ENCODE measurements around the gene CABYR. TPM values are rescaled to one million over a fixed set of nuclear protein-coding genes. Genes with fewer than 3 reads are reported as not detected.

Gene CABYR
- total and polyA plus RNA-seq, 2 of the 8 experiments (the other 6 are each of a cell fraction or from before 2014, with no cell fraction given): 14.5 to 18.8 TPM

DNA sequence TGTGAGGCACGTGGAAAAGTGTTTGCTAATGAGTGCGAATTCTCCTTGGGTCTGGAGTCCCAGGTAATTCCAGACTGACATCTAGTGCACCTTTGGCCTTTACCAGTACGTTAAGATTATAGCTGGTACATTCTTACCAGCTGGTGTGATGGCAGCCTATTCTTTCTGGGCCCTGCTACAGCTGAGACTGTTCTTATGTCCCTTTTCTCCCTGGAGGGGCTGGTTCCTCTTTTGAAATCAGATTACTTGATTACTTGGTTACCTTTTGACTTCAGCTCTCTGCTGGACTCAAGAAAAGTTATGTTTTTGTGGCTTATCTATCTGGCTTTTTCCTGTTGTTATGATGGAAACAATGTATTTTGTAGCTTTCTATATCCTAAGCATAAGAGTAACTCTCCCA, 14.5 kb downstream of the CABYR start:
- Histone ChIP-seq H3K9me3 (ENCODE audit: insufficient read depth in 2 of 2, low read depth in 1 of 2, low read length in 1 of 2) (no peaks in the 10 kb centered on the region), H3K18ac (ENCODE audit: extremely low read depth, low read length) (no peak overlapping the region), H3K4ac (replicated peaks; ENCODE audit: insufficient read length, low read depth, low read length) (no peak overlapping the region), H2BK12ac (ENCODE audit: low read depth, low read length) (no peak overlapping the region), H3K14ac (ENCODE audit: insufficient read length) (no peak overlapping the region), H3K23me2 (ENCODE audit: low read depth, low read length) (no peaks in the 10 kb centered on the region), H3K9ac (replicated peaks in 1 of 4; ENCODE audit: extremely low read depth in 1 of 4, low read depth in 3 of 4, low read length in 3 of 4) (no peak overlapping the region), H4K5ac (ENCODE audit: insufficient read length, low read depth, low read length) (no peak overlapping the region), H4K20me1 (replicated peaks in 1 of 2; ENCODE audit: control insufficient read depth in 1 of 2, insufficient read depth in 2 of 2, low read length in 2 of 2) (peaks cover 0 to 4% of the 10 kb centered on the region in 2 experiments), H2BK5ac (ENCODE audit: low read depth, low read length) (no peak overlapping the region), H3K36me3 (ENCODE audit: control insufficient read depth in 2 of 4, insufficient read depth in 4 of 4, low read length in 3 of 4) (peaks cover 7 to 18% (median 11%) of the 10 kb centered on the region in 4 experiments; a peak in 7 of 8 replicates), H3K56ac (replicated peaks; ENCODE audit: insufficient read length, low read depth, low read length) (no peak overlapping the region), H3K27me3 (replicated peaks in 1 of 4; ENCODE audit: control insufficient read depth in 3 of 4, extremely low read depth in 1 of 4, insufficient read depth in 3 of 4, low read length in 3 of 4) (no peaks in the 10 kb centered on the region), H3K4me1 (replicated peaks in 1 of 4; ENCODE audit: control insufficient read depth in 3 of 4, insufficient read depth in 4 of 4, low read length in 3 of 4) (no peaks in the 10 kb centered on the region), H3K4me2 (ENCODE audit: insufficient read depth in 1 of 2, low read depth in 2 of 2, low read length in 2 of 2) (no peak overlapping the region), H4K8ac (ENCODE audit: extremely low read depth, insufficient read depth, low read length) (no peak overlapping the region), H2AFZ (ENCODE audit: low read length) (no peak overlapping the region), H4K91ac (replicated peaks; ENCODE audit: insufficient read length, low read length) (no peak overlapping the region), H3K23ac (ENCODE audit: insufficient read length) (no peak overlapping the region), H3K4me3 (ENCODE audit: extremely low read depth in 1 of 4, insufficient read depth in 2 of 4, low read depth in 3 of 4, low read length in 4 of 4) (no peak overlapping the region), H3K79me2 (ENCODE audit: control insufficient read depth in 1 of 2, insufficient read depth in 2 of 2, low read length in 2 of 2) (no peaks in the 10 kb centered on the region), H3K79me1 (ENCODE audit: low read depth, low read length) (no peaks in the 10 kb centered on the region), H2BK20ac (ENCODE audit: low read length) (no peak overlapping the region), H3K27ac (ENCODE audit: low read depth, low read length) (no peak overlapping the region), H2AK5ac (ENCODE audit: low read depth, low read length) (no peak overlapping the region), H2BK15ac (ENCODE audit: low read length) (no peak overlapping the region), H2BK120ac (replicated peaks; ENCODE audit: low read depth, low read length) (no peak overlapping the region)
- ChIA-PET CTCF (ENCODE audit: partially characterized antibody) (interaction anchor here (0.6 kb wide), 1 partner anchor 11 kb away, joined by 3 read pairs; no protein-coding TSS in a partner anchor), POLR2A (ENCODE audit: partially characterized antibody) (interaction anchor here (6.6 kb wide), 1 partner anchor 14 kb away, joined by 31 read pairs; the partner anchor contains the start of gene CABYR)
- FAIRE-seq (no peak), DNase-seq (ENCODE audit: low read depth in 1 of 2, low spot score in 2 of 2) (no peak)
- 100% methylated on average over 3 of the region's 3 CpGs; no CpG with 5 or more reads in 1 of the 2 experiments for WGBS, 2 experiments (ENCODE audit: extremely low coverage in 1 of 2, insufficient coverage in 1 of 2, insufficient read length in 1 of 2, insufficient replicate concordance in 2 of 2, low coverage in 1 of 2, low lambda C conversion rate in 2 of 2, missing lambda C conversion rate in 1 of 2)
- TF ChIP-seq GABPA (IDR thresholded peaks at IDR 0.05; ENCODE audit: borderline replicate concordance, insufficient read depth, low read length) (no peak), TAF7 (optimal IDR thresholded peaks at IDR 0.05; ENCODE audit: borderline replicate concordance, low read depth, low read length) (no peak), SIX5 (IDR thresholded peaks at IDR 0.05; ENCODE audit: low read depth, low read length) (no peak), MAX (IDR thresholded peaks at IDR 0.05) (no peak), SP4 (IDR thresholded peaks at IDR 0.05; ENCODE audit: low read length) (no peak), BRCA1 (IDR thresholded peaks at IDR 0.05; ENCODE audit: low read depth, low read length) (no peak), BCL11A (IDR thresholded peaks at IDR 0.05; ENCODE audit: low read depth in 2 of 2, low read length in 2 of 2) (no peak), CBX8 (IDR thresholded peaks at IDR 0.05; ENCODE audit: borderline replicate concordance, low read depth, low read length) (no peak), ATF3 (IDR thresholded peaks at IDR 0.05; ENCODE audit: insufficient read depth, low read depth, low read length) (no peak), HDAC6 (IDR thresholded peaks at IDR 0.05; ENCODE audit: low read depth, low read length) (no peak)
- TF ChIP-seq, protein P1, sequence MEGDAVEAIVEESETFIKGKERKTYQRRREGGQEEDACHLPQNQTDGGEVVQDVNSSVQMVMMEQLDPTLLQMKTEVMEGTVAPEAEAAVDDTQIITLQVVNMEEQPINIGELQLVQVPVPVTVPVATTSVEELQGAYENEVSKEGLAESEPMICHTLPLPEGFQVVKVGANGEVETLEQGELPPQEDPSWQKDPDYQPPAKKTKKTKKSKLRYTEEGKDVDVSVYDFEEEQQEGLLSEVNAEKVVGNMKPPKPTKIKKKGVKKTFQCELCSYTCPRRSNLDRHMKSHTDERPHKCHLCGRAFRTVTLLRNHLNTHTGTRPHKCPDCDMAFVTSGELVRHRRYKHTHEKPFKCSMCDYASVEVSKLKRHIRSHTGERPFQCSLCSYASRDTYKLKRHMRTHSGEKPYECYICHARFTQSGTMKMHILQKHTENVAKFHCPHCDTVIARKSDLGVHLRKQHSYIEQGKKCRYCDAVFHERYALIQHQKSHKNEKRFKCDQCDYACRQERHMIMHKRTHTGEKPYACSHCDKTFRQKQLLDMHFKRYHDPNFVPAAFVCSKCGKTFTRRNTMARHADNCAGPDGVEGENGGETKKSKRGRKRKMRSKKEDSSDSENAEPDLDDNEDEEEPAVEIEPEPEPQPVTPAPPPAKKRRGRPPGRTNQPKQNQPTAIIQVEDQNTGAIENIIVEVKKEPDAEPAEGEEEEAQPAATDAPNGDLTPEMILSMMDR (IDR thresholded peaks at IDR 0.05; ENCODE audit: control extremely low read depth in 1 of 3, insufficient read depth in 1 of 3, low read depth in 1 of 3, low read length in 3 of 3): no peak

All from H1 (cell line).